Stimulated activated CD8-positive, alpha-beta memory T cell treated with anti-CD3 and anti-CD28 coated beads, Interleukin-15, amount 100 ng/mL, for 1 hour (primary cell): ENCODE measurements around the gene LGALS9.
"Not testable (repeated sequence)": the region's sequence is repeated elsewhere in the genome, so short reads cannot be mapped to it uniquely, and the experiment has no call there.

ENCODE experiments used
- DNase-seq: peaks from one replicate; pipeline ENCODE4 v3.0.0-alpha.2; 2020; ENCODE audit warnings: low read depth

LGALS9 gene

GRCh38 chr17:27631411-27631760 lies 398 bp downstream of the LGALS9 start:
- DNase-seq: no peak

GRCh38 chr17:27631897-27632725 lies 1.1 kb downstream of the LGALS9 start:
- no peak for DNase-seq

- not testable (repeated sequence) for DNase-seq
Observed at GRCh38 chr17:27632766-27633165, 1.8 kb downstream of the LGALS9 start.

- no peak for DNase-seq
Observed at GRCh38 chr17:27633312-27634025, 2.5 kb downstream of the LGALS9 start.

GRCh38 chr17:27634026-27634335 lies 3.0 kb downstream of the LGALS9 start:
- DNase-seq: no peak

- DNase-seq: no peak
Observed at GRCh38 chr17:27634776-27635175, 3.8 kb downstream of the LGALS9 start.

GRCh38 chr17:27635275-27635823 lies 4.4 kb downstream of the LGALS9 start:
- no peak for DNase-seq

- DNase-seq: not testable (repeated sequence)
Observed at GRCh38 chr17:27636005-27636520, 5.1 kb downstream of the LGALS9 start.

GRCh38 chr17:27637818-27638217 lies 6.8 kb downstream of the LGALS9 start:
- not testable (repeated sequence) for DNase-seq

- not testable (repeated sequence) for DNase-seq
Observed at GRCh38 chr17:27638415-27638914, 7.5 kb downstream of the LGALS9 start.

- DNase-seq: no peak
Observed at GRCh38 chr17:27640790-27641189, 9.8 kb downstream of the LGALS9 start.

GRCh38 chr17:27644586-27644985 lies 13.6 kb downstream of the LGALS9 start:
- DNase-seq: no peak

- not testable (repeated sequence) for DNase-seq
Observed at GRCh38 chr17:27645621-27646020, 14.6 kb downstream of the LGALS9 start.

GRCh38 chr17:27646232-27646631 lies 15.2 kb downstream of the LGALS9 start:
- no peak for DNase-seq

- DNase-seq: no peak
Observed at GRCh38 chr17:27647765-27648164, 16.8 kb downstream of the LGALS9 start.

- not testable (repeated sequence) for DNase-seq
Observed at GRCh38 chr17:27649111-27649571, 18.2 kb downstream of the LGALS9 start.

- no peak for DNase-seq
Observed at GRCh38 chr17:27649929-27650328, 18.9 kb downstream of the LGALS9 start.

GRCh38 chr17:27650836-27651235 lies 19.8 kb downstream of the LGALS9 start:
- no peak for DNase-seq

GRCh38 chr17:27651411-27652345 lies 20.7 kb downstream of the LGALS9 start:
- DNase-seq: peak; percentile 53

- DNase-seq: not testable (repeated sequence)
Observed at GRCh38 chr17:27653449-27653971, 22.5 kb downstream of the LGALS9 start.

GRCh38 chr17:27654136-27654535 lies 23.1 kb downstream of the LGALS9 start:
- no peak for DNase-seq
